Activated naive CD8-positive, alpha-beta T cell treated with anti-CD3 and anti-CD28 coated beads for 36 hours (primary cell): Measurements from ENCODE around the gene IGFBP7. TPM values are rescaled to one million over a fixed set of nuclear protein-coding genes. Genes with fewer than 3 reads are reported as not detected.
A peak's percentile ranks its signal among the peaks of the same experiment; 100 is the strongest.

Experiments
- DNase-seq: peaks from one replicate; pipeline ENCODE4 v3.0.0; 2021
- H3K27ac Mint-ChIP-seq: one replicate; pipeline ENCODE4 v1.8.0; 2022; ENCODE audit warnings: mild to moderate bottlenecking, moderate library complexity, mixed read lengths
- H3K27me3 Mint-ChIP-seq: one replicate; pipeline ENCODE4 v1.8.0; 2022; ENCODE audit warnings: mild to moderate bottlenecking, mixed read lengths
- H3K36me3 Mint-ChIP-seq: one replicate; pipeline ENCODE4 v1.8.0; 2021; ENCODE audit warnings: mild to moderate bottlenecking, mixed read lengths
- H3K4me1 Mint-ChIP-seq: one replicate; pipeline ENCODE4 v1.8.0; 2021; ENCODE audit warnings: mixed read lengths
- H3K4me3 Mint-ChIP-seq: one replicate; pipeline ENCODE4 v1.8.0; 2022; ENCODE audit warnings: mild to moderate bottlenecking, moderate library complexity, mixed read lengths
- H3K9me3 Mint-ChIP-seq: one replicate; pipeline ENCODE4 v1.8.0; 2022; ENCODE audit warnings: mixed read lengths
- total RNA-seq, 2 experiments: library from RNA; stranded (reverse); gene quantifications; one replicate each; pipeline ENCODE4 v1.2.3, GENCODE V29; 2021

IGFBP7 gene
- total RNA-seq, 2 experiments from 2014 or later = not detected

DNA sequence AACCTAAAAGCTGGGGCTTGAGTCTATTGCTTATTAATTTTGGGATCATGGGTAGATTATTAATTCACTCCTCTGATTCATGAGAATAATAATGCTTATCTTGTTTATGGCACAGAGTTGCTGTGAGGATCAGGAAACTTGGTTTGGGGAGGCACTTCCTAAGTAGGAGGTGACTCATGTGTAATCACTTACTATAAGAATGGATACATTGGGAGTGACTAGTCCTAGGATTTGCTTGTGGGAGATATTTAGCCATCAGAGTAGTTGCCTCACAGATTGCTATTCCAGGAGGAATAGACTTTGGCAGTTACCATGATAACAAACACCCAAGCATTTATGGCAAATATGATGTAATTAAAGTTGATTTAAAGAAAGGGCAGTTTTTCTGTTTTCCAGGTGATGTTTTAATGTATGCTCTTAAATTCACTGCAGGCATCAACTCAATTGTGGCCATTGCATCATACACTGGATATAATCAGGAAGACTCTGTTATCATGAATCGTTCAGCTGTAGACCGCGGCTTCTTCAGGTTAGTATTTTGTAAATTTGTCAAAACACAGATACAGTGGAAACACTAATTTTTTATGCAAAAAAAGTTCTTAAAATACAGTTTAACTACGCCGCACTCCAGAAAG is 89.6 kb downstream of the IGFBP7 start:
- Mint-ChIP-seq H3K27ac (peak overlapping the region; percentile 6), H3K4me3 (no peak overlapping the region), H3K9me3 (no peaks in the 10 kb centered on the region), H3K27me3 (no peaks in the 10 kb centered on the region), H3K36me3 (peaks cover 32% of the 10 kb centered on the region), H3K4me1 (no peaks in the 10 kb centered on the region)
- DNase-seq = no peak

DNA sequence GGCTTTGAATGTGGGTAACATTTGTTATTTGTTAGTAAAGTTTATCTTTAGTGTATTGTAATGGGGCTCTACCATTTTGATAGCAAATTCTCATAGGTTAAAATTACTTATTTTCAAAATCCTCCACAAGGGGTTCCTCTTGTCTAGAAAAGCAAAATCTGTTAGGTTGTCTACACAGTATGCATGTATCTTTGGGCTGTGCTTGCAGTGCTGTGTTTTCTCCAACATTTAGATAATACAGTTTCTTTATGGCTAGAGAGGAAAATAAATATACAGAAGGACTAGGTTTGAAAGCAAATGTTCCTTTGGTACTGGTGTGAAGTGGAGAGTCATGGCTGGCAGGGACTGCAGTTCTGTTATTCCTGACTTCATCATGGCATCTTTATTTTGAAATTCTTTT is 91.2 kb downstream of the IGFBP7 start:
- DNase-seq = no peak
- Mint-ChIP-seq H3K27me3 (no peaks in the 10 kb centered on the region), H3K9me3 (no peaks in the 10 kb centered on the region), H3K36me3 (peaks cover 27% of the 10 kb centered on the region), H3K27ac (peak overlapping the region; percentile 1), H3K4me1 (no peaks in the 10 kb centered on the region), H3K4me3 (no peak overlapping the region)

DNA sequence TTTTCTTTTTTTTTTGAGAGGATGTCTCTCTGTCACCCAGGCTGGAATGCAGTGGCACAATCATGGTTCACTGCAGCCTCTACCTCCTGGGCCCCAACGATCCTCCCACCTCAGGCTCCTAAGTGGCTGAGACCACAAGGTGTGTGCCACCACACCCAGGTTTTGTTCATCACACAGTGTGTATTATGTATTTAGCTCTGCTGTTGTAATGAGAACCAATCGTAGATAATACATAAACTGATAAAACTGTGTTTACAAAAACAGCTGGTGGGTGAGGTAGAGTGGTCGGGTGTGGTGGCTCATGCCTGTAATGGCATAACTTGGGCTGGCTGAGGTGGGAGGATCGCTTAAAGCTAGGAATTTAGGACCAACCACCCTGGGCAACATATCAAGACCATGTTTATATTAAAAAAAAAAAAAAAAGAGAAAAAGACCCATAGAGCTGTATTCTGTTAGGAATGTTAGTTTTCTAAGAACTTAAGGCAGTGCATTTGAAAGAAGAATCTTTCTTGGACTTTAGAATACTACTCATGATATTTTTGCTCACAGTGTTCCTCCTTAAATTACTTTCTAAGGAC is 96.6 kb downstream of the IGFBP7 start:
- DNase-seq = no peak
- peaks cover 24% of the 10 kb centered on the region for H3K36me3 Mint-ChIP-seq
- no peak overlapping the region for H3K4me3 Mint-ChIP-seq
- H3K27ac Mint-ChIP-seq = no peak overlapping the region
- H3K4me1 Mint-ChIP-seq = peaks cover 2% of the 10 kb centered on the region
- no peaks in the 10 kb centered on the region for H3K27me3 Mint-ChIP-seq
- H3K9me3 Mint-ChIP-seq = no peaks in the 10 kb centered on the region

DNA sequence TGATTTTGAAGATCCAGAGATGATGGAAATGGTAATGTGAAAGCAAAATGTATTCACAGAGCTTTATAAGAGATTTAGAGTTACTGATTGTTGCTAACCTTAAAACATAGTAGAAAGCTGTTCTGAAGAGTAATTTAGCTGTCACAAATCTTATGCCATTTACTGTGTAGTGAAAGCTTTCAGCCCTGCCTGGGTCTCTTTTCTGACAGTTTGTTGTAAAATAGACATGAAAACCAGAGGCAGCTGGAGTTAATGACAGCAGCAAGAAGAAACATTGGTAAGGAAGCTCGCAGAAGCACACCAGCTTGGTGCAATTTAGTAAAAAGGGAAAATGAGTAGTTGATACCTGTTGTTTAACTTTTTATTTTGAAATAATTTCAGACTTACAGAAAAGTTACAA is 110.4 kb downstream of the IGFBP7 start:
- H3K36me3 Mint-ChIP-seq = peaks cover 32% of the 10 kb centered on the region
- no peak overlapping the region for H3K27ac Mint-ChIP-seq
- DNase-seq = no peak
- H3K27me3 Mint-ChIP-seq = no peaks in the 10 kb centered on the region
- no peak overlapping the region for H3K4me3 Mint-ChIP-seq
- no peaks in the 10 kb centered on the region for H3K9me3 Mint-ChIP-seq
- peaks cover 6% of the 10 kb centered on the region for H3K4me1 Mint-ChIP-seq

DNA sequence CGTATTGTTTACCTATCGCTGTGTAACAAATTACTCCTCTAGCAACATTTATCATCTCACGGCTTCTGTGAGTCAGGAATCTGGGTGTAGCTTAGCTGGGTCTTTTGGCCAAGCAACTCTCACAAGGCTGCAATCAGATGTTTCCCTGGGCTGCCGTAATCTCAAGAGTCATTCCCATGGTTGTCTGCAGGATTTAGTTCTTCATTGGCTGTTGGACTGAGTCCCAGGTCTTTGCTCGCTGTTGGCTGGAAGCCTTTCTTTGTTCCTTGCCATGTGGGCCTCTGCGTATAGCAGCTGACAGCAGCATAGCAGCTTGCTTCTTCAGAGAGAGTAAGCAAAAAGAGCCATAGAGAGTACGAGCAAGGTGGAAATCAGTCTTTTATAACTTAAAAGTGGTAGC is 114.7 kb downstream of the IGFBP7 start:
- Mint-ChIP-seq H3K36me3 (peaks cover 41% of the 10 kb centered on the region), H3K27me3 (no peaks in the 10 kb centered on the region), H3K4me3 (no peak overlapping the region), H3K9me3 (no peaks in the 10 kb centered on the region), H3K27ac (no peak overlapping the region), H3K4me1 (peaks cover 24% of the 10 kb centered on the region)
- no peak for DNase-seq

DNA sequence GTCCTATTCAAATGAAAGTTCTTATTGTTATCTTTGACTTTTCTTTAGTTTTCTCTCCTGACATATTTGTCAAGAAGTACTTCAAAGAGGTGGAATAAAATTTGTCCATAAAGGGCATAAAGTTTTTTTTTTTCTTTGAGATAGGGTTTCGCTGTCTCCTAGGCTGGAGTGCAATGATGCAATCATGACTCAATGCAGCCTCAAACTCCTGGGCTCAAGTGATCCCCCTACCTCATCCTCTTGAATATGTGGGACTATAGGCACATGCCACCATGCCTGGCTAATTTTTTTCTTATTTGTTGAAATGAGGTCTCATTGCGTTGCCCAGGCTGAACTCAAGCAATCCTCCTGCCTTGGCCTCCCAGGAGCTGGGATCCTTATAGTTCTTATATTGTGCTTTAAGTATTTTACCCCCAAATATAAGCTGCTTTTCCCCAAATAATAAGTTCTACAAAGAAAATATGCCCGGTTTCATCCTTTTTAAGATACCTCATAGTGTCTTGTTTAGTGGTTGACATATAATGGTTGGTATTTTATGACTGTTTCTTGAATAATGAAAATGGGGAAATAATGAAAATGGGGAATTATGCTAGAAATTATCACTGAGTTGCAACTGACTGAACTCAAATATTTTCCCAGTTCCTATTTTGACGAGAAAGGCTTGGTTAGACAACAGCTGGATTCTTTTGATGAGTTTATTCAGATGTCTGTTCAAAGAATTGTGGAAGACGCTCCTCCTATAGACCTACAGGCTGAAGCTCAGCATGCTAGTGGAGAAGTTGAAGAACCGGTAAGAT is 119.9 kb downstream of the IGFBP7 start:
- no peaks in the 10 kb centered on the region for H3K9me3 Mint-ChIP-seq
- peak overlapping the region; percentile 46 for H3K27ac Mint-ChIP-seq
- no peak for DNase-seq
- H3K36me3 Mint-ChIP-seq = peaks cover 43% of the 10 kb centered on the region
- H3K4me1 Mint-ChIP-seq = peaks cover 31% of the 10 kb centered on the region
- no peaks in the 10 kb centered on the region for H3K27me3 Mint-ChIP-seq
- no peak overlapping the region for H3K4me3 Mint-ChIP-seq

DNA sequence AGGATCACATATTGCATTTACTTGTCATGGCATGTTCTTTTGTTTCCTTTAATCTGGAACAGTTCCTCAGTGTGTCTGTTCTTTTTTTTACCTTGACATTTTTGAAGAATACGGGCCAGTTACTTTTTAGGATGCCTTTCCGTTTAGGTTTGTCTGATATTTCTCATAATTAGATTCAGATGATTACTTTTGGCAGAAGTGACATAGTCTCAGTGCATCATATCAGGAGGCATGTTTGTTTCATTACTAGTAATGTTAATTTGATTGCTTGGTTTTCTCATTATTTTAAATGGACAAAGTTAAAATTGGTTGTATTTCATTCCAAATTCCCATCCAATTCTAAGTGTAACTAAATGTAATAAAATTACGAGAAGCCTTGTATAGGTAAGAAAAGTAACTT is 123.2 kb downstream of the IGFBP7 start:
- no peak overlapping the region for H3K4me3 Mint-ChIP-seq
- H3K27me3 Mint-ChIP-seq = no peaks in the 10 kb centered on the region
- H3K9me3 Mint-ChIP-seq = no peaks in the 10 kb centered on the region
- H3K36me3 Mint-ChIP-seq = peaks cover 57% of the 10 kb centered on the region
- peaks cover 35% of the 10 kb centered on the region for H3K4me1 Mint-ChIP-seq
- H3K27ac Mint-ChIP-seq = no peak overlapping the region
- no peak for DNase-seq

DNA sequence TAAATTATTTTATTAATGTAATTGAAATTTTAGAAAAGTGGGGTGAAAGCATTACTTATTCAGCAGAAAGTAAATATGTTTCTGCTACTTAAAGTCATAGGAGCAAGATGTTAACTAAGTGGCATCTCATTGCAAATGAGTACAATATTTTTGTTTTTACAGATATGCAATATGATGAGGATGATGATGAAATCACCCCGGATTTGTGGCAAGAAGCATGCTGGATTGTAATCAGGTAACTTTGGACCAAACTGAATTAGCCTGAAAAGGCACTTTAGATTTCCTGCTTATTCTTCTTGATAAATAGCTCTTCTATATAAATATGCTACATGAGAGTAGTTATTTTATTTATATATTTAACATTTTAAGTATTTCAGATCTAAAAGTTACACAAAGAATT is 124.0 kb downstream of the IGFBP7 start:
- no peaks in the 10 kb centered on the region for H3K27me3 Mint-ChIP-seq
- H3K36me3 Mint-ChIP-seq = peaks cover 55% of the 10 kb centered on the region

DNA sequence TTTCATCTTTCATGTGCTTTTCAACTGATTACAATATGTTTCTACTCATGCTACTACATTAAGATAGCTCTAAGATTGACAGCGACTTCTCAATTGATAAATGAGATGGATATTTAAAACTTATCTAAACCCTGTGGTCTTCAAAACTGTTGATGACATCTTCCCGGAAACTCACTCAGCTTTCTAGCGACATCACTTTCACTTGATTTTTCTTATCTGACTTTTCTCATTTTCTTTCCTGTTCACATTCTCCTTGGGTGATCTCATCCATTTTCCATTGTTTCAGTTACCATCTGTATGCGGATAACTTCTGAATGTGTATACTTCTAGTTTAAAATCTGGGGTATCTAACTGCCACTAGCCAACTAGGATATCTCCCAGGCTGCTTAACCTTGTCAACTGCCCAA is 128.4 kb downstream of the IGFBP7 start:
- Mint-ChIP-seq H3K4me1 (peaks cover 29% of the 10 kb centered on the region), H3K27ac (peak overlapping the region; percentile 85), H3K9me3 (no peaks in the 10 kb centered on the region), H3K36me3 (peaks cover 48% of the 10 kb centered on the region), H3K27me3 (no peaks in the 10 kb centered on the region), H3K4me3 (peak overlapping the region; percentile 100)
- DNase-seq = no peak

More for the DNA sequence above, 124.0 kb downstream of the IGFBP7 start:
- Mint-ChIP-seq H3K27ac (no peak overlapping the region), H3K9me3 (no peaks in the 10 kb centered on the region), H3K4me1 (peaks cover 35% of the 10 kb centered on the region), H3K4me3 (no peak overlapping the region)
- DNase-seq = no peak

Other genes starting within 250 kb of the IGFBP7 start
- 10 to 100 TPM; 35.3 to 35.6 TPM for gene REST, start 202.5 kb downstream of the IGFBP7 start, total RNA-seq
- 10 to 100 TPM; 28.5 to 29.6 TPM for gene NOA1, start 132.8 kb downstream of the IGFBP7 start, total RNA-seq
- gene POLR2B, start 131.5 kb downstream of the IGFBP7 start, total RNA-seq = 100 to 1,000 TPM; 142 to 144 TPM